ENCODE results near the gene CRTAP. TPM values are rescaled to one million over a fixed set of nuclear protein-coding genes. Genes with fewer than 3 reads are reported as not detected.

The CRTAP gene
- total and polyA plus RNA-seq, 2 of the 13 experiments (the other 11 are each of a cell fraction or from before 2014, with no cell fraction given): 54.2 to 119 TPM

DNA sequence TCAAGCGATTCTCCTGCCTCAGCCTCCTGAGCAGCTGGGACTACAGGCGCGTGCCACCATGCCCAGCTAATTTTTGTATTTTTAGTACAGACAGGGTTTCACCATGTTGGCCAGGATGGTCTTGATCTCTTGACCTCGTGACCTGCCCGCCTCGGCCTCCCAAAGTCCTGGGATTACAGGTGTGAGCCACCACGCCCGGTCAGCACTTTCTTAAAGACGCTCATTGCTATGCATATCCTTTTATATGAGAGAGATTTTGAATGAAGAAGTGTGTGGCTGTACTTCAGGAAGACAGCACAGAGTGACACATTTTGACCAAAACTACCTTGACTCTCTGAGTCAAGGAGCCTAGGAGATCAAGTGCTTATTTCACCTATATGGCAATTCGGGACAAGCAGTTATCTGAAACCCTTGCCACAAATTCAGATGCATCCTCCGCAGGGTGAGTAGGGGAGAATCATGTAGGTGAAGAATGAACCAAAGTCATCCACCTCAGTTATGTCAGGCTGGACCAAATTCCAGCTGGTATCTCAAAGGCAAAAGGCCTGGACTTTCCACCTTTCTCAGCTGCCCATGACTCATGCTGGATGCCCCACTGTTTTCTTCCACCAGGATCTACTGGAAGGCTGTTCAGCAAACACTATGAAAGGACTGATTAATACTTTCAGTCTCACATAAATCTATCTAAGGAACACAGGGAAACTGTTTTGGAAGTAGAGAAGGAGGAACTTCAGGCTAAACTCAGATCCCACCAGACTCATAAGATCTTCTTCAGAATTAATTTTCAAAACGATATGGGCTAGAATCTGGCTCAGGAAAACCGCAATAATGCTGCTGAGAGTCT is 72.9 kb downstream of the CRTAP start (continued):
- TF ChIP-seq, protein P1, sequence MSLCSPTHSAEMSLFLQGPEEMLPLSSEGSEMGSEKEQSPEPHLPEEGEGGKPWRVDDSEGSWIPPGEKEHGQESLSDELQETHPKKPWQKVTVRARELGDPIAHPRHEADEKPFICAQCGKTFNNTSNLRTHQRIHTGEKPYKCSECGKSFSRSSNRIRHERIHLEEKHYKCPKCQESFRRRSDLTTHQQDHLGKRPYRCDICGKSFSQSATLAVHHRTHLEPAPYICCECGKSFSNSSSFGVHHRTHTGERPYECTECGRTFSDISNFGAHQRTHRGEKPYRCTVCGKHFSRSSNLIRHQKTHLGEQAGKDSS (CRISPR knock-in tag; IDR thresholded peaks at IDR 0.05; ENCODE audit: borderline replicate concordance, low read depth): no peak
- no peak for TF ChIP-seq RAD21 (CRISPR knock-in tag; IDR thresholded peaks at IDR 0.05)
- peak; percentile 41; the same call in 1 of the 2 replicates for TF ChIP-seq ZNF761 (CRISPR knock-in tag; conservative IDR thresholded peaks at IDR 0.05)
- TF ChIP-seq, protein P2, sequence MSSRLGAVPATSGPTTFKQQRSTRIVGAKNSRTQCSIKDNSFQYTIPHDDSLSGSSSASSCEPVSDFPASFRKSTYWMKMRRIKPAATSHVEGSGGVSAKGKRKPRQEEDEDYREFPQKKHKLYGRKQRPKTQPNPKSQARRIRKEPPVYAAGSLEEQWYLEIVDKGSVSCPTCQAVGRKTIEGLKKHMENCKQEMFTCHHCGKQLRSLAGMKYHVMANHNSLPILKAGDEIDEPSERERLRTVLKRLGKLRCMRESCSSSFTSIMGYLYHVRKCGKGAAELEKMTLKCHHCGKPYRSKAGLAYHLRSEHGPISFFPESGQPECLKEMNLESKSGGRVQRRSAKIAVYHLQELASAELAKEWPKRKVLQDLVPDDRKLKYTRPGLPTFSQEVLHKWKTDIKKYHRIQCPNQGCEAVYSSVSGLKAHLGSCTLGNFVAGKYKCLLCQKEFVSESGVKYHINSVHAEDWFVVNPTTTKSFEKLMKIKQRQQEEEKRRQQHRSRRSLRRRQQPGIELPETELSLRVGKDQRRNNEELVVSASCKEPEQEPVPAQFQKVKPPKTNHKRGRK (CRISPR knock-in tag; IDR thresholded peaks at IDR 0.05): no peak
- TF ChIP-seq, protein P3, sequence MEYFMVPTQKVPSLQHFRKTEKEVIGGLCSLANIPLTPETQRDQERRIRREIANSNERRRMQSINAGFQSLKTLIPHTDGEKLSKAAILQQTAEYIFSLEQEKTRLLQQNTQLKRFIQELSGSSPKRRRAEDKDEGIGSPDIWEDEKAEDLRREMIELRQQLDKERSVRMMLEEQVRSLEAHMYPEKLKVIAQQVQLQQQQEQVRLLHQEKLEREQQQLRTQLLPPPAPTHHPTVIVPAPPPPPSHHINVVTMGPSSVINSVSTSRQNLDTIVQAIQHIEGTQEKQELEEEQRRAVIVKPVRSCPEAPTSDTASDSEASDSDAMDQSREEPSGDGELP (IDR thresholded peaks at IDR 0.05; ENCODE audit: borderline replicate concordance, low read depth): peak; percentile 96
- no peak for TF ChIP-seq ARID2 (CRISPR knock-in tag; IDR thresholded peaks at IDR 0.05; ENCODE audit: borderline replicate concordance)
- TF ChIP-seq PHF8 (CRISPR knock-in tag; IDR thresholded peaks at IDR 0.05): no peak
- TF ChIP-seq, protein P4, sequence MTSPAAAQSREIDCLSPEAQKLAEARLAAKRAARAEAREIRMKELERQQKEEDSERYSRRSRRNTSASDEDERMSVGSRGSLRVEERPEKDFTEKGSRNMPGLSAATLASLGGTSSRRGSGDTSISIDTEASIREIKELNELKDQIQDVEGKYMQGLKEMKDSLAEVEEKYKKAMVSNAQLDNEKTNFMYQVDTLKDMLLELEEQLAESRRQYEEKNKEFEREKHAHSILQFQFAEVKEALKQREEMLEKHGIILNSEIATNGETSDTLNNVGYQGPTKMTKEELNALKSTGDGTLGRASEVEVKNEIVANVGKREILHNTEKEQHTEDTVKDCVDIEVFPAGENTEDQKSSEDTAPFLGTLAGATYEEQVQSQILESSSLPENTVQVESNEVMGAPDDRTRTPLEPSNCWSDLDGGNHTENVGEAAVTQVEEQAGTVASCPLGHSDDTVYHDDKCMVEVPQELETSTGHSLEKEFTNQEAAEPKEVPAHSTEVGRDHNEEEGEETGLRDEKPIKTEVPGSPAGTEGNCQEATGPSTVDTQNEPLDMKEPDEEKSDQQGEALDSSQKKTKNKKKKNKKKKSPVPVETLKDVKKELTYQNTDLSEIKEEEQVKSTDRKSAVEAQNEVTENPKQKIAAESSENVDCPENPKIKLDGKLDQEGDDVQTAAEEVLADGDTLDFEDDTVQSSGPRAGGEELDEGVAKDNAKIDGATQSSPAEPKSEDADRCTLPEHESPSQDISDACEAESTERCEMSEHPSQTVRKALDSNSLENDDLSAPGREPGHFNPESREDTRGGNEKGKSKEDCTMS (CRISPR knock-in tag; conservative IDR thresholded peaks at IDR 0.05): no peak
- TF ChIP-seq TOE1 (CRISPR knock-in tag; IDR thresholded peaks at IDR 0.05): no peak
- TF ChIP-seq, protein P5, sequence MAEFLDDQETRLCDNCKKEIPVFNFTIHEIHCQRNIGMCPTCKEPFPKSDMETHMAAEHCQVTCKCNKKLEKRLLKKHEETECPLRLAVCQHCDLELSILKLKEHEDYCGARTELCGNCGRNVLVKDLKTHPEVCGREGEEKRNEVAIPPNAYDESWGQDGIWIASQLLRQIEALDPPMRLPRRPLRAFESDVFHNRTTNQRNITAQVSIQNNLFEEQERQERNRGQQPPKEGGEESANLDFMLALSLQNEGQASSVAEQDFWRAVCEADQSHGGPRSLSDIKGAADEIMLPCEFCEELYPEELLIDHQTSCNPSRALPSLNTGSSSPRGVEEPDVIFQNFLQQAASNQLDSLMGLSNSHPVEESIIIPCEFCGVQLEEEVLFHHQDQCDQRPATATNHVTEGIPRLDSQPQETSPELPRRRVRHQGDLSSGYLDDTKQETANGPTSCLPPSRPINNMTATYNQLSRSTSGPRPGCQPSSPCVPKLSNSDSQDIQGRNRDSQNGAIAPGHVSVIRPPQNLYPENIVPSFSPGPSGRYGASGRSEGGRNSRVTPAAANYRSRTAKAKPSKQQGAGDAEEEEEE (CRISPR knock-in tag; IDR thresholded peaks at IDR 0.05; ENCODE audit: borderline replicate concordance): no peak
- TF ChIP-seq, protein P6, sequence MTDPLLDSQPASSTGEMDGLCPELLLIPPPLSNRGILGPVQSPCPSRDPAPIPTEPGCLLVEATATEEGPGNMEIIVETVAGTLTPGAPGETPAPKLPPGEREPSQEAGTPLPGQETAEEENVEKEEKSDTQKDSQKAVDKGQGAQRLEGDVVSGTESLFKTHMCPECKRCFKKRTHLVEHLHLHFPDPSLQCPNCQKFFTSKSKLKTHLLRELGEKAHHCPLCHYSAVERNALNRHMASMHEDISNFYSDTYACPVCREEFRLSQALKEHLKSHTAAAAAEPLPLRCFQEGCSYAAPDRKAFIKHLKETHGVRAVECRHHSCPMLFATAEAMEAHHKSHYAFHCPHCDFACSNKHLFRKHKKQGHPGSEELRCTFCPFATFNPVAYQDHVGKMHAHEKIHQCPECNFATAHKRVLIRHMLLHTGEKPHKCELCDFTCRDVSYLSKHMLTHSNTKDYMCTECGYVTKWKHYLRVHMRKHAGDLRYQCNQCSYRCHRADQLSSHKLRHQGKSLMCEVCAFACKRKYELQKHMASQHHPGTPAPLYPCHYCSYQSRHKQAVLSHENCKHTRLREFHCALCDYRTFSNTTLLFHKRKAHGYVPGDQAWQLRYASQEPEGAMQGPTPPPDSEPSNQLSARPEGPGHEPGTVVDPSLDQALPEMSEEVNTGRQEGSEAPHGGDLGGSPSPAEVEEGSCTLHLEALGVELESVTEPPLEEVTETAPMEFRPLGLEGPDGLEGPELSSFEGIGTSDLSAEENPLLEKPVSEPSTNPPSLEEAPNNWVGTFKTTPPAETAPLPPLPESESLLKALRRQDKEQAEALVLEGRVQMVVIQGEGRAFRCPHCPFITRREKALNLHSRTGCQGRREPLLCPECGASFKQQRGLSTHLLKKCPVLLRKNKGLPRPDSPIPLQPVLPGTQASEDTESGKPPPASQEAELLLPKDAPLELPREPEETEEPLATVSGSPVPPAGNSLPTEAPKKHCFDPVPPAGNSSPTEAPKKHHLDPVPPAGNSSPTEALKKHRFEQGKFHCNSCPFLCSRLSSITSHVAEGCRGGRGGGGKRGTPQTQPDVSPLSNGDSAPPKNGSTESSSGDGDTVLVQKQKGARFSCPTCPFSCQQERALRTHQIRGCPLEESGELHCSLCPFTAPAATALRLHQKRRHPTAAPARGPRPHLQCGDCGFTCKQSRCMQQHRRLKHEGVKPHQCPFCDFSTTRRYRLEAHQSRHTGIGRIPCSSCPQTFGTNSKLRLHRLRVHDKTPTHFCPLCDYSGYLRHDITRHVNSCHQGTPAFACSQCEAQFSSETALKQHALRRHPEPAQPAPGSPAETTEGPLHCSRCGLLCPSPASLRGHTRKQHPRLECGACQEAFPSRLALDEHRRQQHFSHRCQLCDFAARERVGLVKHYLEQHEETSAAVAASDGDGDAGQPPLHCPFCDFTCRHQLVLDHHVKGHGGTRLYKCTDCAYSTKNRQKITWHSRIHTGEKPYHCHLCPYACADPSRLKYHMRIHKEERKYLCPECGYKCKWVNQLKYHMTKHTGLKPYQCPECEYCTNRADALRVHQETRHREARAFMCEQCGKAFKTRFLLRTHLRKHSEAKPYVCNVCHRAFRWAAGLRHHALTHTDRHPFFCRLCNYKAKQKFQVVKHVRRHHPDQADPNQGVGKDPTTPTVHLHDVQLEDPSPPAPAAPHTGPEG (CRISPR knock-in tag; IDR thresholded peaks at IDR 0.05): no peak
- TF ChIP-seq FOXP1 (IDR thresholded peaks at IDR 0.05): no peak
- no peak; the same call in 1 of the 2 replicates for TF ChIP-seq FOXP1 (CRISPR knock-in tag; IDR thresholded peaks at IDR 0.05)
- TF ChIP-seq ZNF841 (CRISPR knock-in tag; IDR thresholded peaks at IDR 0.05; ENCODE audit: borderline replicate concordance): no peak
- TF ChIP-seq PITX1 (CRISPR knock-in tag; IDR thresholded peaks at IDR 0.05): no peak

All from HepG2 (cell line).